ENCODE data around the gene SQOR. TPM values are rescaled to one million over a fixed set of nuclear protein-coding genes. Genes with fewer than 3 reads are reported as not detected.

The SQOR gene
- 7.5 and 16.1 TPM in 2 replicates for total RNA-seq (2014; rRNA removed; shearing (Covaris generic))

DNA sequence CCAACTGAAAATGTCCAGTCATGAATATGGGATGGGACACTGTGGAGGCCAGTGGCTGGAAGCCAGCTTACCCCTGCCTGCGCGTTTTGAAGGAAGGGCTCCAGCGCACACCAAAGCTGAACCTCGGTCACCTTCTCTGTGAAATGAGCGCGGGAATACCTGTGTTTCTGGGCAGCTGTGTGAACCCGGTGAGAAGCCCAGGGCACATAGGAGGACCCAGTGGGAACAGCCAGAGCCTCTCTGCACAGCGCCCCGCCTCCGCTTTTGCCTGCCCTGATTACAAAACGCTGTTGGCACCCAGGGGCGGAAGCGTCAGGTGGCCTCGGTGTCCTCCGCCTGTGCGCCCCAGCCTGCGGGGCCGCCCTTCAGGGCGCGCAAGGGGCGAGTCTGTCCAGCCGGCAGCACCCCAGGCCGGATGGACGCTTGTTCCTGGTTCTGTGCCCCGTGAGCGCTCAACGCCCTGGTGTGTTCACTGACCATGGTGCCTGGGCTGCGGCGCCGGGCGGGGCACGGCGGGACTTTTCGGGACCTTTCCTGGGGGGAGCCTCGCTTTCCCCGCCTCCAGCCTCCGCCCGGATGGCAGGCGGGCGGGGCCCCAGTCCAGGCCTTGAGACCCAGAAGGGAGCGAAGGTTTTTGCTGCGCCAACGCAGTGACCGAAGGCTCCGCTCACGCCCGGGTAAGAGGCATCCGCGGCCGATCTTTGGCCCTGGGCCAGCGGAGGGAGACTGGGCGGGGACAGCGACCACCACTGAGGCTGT lies at the start of gene SQOR:
TSS of gene SQOR (plus strand) at position 598 of the 759 bp plus-strand sequence. CDS start 23,895 bp downstream, outside the sequence.
- peak; percentile 27 for DNase-seq (ENCODE audit: low spot score)

- DNase-seq (ENCODE audit: low spot score) = no peak
Observed at GRCh38 chr15:45585069-45585791, 49.6 kb upstream of the SQOR start.

DNA sequence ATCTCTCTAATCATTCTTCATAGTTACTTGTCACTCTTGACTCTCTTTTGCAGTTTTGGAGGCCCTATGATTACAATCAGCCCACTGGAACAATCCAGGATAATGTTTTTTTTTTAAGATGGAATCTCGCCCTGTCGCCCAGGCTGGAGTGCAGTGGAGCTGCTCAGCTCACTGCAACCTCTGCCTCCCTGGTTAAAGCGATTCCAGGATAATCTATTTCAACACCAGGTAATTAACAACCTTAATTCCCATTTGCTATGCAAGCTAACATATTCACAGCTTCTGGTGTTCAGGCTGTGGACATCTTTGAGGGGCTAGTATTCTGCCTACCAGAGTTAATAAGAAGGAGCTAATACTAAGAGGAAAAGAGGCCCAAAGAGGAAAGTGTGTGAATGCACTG lies 48.7 kb upstream of the SQOR start:
- no peak for DNase-seq (ENCODE audit: low spot score)

DNA sequence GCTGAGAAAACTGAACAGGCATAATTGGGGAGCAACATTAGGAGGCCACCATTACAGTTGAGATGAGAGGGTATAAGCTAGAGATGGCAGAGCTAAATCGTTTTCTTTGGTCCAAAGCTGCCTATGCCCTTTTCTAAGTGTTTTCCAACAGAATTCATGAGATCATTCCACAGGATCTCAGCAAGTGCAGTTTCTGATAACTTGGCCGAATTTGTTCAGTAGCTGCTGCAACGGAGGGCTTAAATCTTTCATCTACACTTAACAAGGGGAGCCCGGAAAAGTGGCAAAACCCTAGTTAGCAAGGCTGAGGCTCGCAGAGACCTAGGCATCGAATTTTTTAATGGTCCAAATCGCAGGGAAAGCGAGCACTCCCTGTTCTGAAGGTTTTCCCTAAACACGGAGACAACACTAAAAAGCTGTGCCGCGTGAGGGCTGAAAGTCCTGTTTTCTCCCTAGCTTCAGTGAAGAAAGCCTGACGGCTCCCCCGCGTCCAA lies 48.2 kb upstream of the SQOR start:
- no peak for DNase-seq (ENCODE audit: low spot score)

DNA sequence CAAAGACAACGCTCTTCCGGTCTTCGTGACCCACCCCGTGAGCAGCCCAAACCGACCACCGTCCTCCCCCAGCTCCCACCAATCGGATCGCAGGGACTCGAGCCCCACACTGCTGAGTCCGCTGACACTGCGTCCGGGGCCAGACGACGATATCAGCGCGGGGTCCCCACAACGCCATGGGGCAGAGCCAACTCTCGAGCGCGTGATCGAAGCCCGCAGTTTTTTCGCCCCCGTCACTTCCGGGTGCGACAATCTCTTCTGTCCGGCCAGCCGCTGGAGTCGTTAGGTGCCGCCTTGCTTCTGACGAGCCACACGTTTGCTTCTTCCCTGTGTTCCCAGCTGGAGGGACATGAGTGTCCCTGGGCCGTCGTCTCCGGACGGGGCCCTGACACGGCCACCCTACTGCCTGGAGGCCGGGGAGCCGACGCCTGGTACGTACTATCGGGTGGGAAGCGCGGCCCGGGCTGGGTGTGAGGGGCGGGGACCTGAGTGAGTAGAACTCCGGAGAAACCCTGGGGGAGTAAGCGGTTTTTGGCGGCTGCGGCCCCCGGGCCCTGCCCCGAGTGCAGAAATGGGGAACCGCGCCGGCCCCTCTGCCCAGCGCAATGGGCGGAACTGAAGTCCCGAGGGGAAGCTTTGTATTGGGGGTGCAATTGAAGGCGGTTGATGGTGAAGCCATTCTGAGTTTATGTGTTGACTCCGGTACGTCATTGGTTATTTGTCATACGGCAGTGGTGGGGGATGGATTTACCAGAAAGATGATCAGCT lies 47.5 kb upstream of the SQOR start, which contains the start of gene BLOC1S6:
TSS of gene BLOC1S6 (plus strand) at position 285 of the 768 bp plus-strand sequence. CDS start at position 350, 65 bp downstream.
- DNase-seq (ENCODE audit: low spot score) = peak; percentile 86

DNA sequence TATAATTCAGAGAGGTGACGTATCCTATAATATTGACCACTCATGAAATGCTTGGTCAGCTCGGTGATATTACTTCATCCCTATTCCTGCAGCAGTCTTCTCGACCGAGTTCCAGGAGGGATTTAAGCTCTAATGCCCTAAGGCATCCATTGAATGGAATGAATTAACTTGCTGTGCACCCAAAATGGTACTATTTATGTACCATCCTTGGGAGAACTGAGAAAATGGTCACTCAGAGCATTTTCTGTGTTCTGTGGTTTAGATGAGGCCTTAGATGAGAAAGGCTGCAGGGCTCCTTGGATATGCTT lies 47.0 kb upstream of the SQOR start:
- no peak for DNase-seq (ENCODE audit: low spot score)

DNA sequence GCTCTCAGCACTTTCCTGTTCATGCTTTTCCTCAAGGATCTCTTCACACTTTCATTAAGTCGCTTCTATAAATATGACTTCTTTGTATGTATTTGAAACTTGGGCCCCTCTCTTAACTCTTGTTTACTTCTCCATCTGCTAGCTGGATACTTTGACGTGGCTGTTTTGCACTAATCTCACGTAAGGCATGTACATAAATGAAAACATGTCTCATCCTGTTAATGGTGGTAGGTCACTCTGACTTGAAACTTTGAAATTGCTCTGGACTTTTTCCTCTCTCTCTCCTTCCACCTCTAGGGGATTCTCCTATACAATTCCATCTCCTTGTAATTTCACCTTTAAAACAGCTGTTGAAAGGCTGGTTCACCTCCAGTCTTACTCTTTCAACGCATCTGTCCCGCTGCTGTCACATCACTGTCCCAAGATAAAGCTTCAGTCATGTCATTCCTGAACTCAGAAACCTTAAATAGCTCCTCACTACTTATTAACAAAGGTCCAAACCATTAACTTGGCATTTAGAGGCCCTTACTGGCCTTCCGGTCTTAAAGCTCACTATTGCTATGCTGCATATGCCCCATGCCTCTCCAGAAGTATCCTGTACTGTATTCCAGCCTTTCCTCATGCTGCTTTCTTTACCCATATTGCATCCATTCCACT lies 46.5 kb upstream of the SQOR start:
- DNase-seq (ENCODE audit: low spot score) = no peak

DNA sequence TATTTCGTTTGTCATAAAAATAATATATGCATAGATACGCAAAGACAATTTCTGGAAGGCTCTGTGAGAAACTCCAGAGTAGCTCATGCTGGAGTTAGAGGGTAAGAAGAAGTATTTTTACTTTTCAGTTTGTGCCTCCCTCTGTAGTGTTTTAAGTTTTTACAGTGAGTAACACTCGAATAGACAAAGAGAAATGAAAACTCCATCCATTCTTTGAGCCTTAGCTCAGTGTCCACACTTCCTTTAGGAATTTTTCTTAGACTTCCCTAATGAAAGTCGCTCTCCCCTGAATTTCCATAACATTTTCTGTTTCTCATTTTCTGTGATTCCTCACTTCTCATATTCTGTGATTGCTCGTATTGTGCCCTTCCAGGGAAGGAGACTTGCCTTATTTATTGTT lies 45.6 kb upstream of the SQOR start:
- DNase-seq (ENCODE audit: low spot score) = no peak

DNA sequence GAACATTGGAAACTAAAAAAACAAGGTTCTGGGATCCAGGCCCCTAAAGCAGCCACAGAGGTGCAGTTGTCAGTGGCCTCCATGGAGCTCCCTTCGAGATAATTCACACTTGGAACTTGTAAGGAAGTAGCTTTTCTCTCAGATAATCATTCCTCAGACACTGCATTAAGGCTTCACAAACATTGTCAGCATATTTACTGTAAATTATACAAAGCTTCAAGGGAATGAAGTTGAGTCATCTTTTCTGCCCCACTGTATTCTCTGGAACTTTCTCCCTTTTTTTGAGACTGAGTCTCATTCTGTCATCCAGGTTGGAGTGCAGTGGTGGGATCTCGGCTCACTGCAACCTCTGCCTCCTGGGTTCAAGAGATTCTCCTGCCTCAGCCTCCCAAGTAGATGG lies 40.5 kb upstream of the SQOR start:
- DNase-seq (ENCODE audit: low spot score) = no peak

DNA sequence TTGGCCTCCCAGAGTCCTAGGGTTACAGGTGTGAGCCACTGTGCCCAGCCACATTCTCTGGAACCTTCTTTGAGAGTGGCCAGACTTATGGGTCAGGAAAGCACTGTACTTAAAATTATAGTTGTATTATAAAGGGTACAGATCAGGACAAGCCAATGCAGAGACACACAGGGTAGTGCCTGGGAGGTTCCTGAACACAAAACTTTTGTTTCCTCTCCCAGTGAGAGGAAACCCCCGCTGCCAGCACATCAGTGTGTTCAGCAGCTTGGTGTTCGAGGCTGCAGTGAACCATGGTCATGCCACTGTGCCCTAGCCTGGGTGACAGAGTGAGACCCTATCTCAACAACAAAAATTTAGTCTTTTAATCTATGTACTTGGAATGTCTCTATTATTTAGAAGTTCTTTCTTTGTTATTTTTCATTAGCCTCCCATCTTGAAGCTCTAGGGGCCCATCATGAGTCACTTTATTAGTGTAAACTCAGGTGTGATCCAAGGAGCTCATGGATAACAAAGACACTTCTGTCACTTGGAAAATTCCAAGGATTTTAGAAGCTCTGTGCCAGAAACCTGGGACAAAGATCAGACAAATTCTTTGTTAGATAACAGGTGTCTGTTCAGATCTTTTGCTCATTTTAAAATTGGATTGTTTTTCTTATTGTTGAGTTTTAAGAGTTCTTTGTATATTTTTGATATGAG lies 39.8 kb upstream of the SQOR start:
- DNase-seq (ENCODE audit: low spot score) = no peak

DNA sequence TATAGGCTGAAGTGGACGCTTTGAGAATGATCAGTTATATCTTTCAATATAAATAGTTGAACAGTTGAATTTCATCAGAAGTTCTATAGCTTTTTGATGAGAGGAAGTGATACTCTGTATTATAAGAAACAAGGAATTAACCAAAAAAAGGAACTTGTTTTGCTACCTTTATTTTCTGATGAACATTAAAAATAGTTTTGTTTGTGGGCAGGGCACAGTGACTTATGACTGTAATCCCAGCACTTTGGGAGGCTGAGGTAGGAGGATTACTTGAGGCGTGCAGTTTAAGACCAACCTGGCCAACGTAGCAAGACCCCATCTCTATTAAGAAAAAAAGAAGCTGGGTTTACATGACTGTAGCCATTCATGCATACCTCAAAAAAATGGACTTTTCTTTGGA lies 30.9 kb upstream of the SQOR start:
- DNase-seq (ENCODE audit: low spot score) = no peak

DNA sequence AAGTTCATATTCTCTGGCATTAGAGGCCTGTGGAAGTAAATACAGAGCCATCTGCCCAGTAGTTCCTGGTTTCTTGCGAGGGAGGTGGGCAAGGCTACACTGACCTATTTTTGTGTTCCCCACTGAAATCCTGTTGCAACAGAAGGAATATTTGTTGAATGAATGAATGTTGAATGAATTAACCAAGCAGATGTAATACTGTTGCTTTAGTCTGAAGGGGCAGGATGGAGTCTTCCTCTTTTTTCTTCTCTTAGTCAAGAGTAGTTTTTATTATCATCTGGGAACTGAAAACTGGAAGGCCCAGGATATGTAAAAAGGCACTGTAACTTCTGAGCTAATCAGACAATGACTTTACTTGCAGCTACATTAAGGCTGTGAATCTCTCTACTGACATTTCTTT lies 30.5 kb upstream of the SQOR start:
- DNase-seq (ENCODE audit: low spot score) = no peak

GRCh38 chr15:45606413-45606812 lies 28.4 kb upstream of the SQOR start:
- DNase-seq (ENCODE audit: low spot score) = no peak

DNA sequence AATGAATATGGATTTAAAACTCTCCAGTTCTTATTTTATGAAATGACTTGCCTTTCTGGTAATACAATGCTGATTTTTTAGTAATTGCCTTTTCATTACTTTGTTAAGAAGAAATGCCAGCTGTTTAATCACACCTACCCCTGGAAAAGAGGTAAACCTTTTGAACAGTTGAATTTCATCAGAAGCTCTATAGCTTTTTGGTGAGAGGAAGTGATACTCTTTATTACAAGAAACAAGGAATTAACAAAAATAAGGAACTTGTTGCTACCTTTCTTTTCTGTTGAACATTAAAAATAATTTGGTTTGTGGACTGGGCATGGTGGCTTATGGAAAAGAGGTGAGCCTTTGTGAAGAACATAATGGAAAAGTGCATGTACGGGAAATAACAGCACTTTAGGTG lies 28.0 kb upstream of the SQOR start:
- DNase-seq (ENCODE audit: low spot score) = no peak

- no peak for DNase-seq (ENCODE audit: low spot score)
Observed at GRCh38 chr15:45611305-45611704, 23.5 kb upstream of the SQOR start.

- no peak for DNase-seq (ENCODE audit: low spot score)
Observed at GRCh38 chr15:45612790-45613415, 21.9 kb upstream of the SQOR start.

GRCh38 chr15:45616901-45617323 lies 17.9 kb upstream of the SQOR start:
- DNase-seq (ENCODE audit: low spot score) = no peak

- no peak for DNase-seq (ENCODE audit: low spot score)
Observed at GRCh38 chr15:45618813-45619212, 16.0 kb upstream of the SQOR start.

DNA sequence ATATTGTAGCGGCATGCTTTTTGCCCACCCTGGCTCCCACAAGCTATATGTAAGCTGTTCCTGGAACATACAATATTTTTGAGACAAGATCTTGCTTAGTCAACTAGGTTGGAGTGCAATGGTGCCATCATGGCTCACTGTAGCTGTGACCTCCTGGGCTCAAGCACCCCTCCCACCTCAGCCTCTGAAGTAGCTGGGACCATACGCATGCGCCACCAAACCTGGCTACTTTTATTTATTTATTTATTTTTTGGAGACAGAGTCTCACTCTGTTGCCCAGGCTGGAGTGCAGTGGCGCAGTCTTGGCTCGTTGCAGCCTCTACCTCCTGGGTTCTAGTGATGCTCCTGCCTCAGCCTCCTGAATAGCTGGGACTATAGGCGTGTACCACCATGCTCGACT lies 6.7 kb upstream of the SQOR start:
- DNase-seq (ENCODE audit: low spot score) = no peak

DNA sequence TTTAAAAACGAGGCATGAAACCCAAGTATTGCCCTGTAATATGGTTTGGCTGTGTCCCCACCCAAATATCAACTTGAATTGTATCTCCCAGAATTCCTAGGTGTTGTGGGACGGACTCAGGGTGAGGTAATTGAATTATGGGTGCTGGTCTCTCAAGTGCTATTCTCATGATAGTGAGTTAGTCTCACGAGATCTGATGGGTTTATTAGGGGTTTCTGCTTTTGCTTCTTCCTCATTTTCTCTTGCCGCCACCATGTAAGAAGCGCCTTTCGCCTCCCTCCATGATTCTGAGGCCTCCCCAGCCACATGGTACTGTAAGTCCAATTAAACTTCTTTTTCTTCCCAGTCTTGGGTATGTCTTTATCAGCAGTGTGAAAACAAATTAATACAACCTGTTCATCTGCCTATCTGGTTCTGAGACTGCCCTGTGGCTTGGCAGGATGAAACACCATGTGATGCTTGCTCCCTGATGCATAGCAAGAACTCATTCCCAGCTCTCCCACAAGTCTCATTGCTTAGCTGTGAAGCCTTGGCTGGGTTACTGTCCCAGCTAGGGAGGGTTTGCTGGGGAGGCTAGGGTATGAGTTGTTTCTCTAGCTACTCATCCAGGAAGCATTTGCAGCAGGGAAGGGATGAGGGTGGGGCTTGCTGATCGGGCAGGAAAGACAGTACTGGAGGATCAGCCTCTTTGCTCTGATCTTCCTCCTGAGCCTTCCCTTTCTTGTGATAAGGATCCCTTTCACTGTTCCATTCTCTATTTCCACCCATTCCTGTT lies 3.7 kb upstream of the SQOR start:
- no peak for DNase-seq (ENCODE audit: low spot score)

Measured in H4 (cell line).